Body of pancreas (tissue), 4 donors: ENCODE measurements around the gene DGKG. TPM values are rescaled to one million over a fixed set of nuclear protein-coding genes. Genes with fewer than 3 reads are reported as not detected.

Source experiments
- ATAC-seq: fragments of 150-250 bp; one replicate; pipeline ENCODE4 v1.9.1; 2016
- DNase-seq, 4 donors: peaks; one replicate each; pipeline ENCODE4 v3.0.0-alpha.2; 2019
- H3K27ac ChIP-seq, 4 donors: fragments of 200-600 bp; sonication (generic); 1 replicate in 3 of 4; 2 replicates in 1 of 4; pipeline versions ENCODE4 v1.5.1 to v1.6.1; 2016 to 2019; ENCODE audit warnings: mild to moderate bottlenecking in 1 of 4, mixed read lengths in 1 of 4, moderate library complexity in 1 of 4
- H3K27me3 ChIP-seq, 2 donors: fragments of 200-600 bp; sonication (generic); one replicate each; pipeline ENCODE4 v1.6.0; 2016; ENCODE audit warnings: mild to moderate bottlenecking in 1 of 2
- H3K36me3 ChIP-seq, 2 donors: fragments of 200-600 bp; sonication (generic); replicated peaks in 1 of 2; 2 replicates each; pipeline ENCODE4 v1.5.1; 2016; ENCODE audit warnings: low read depth in 2 of 2; ENCODE audit not compliant: insufficient read depth in 1 of 2
- H3K4me1 ChIP-seq: fragments of 200-600 bp; sonication (generic); one replicate; pipeline ENCODE4 v1.6.0; 2016
- H3K4me3 ChIP-seq, 2 donors: fragments of 200-600 bp; sonication (generic); 1 replicate in 1 of 2; 2 replicates in 1 of 2; pipeline ENCODE4 v1.5.1; 2016 to 2019
- H3K9me3 ChIP-seq, 3 donors: fragments of 200-600 bp; sonication (generic); 1 replicate in 2 of 3; 2 replicates in 1 of 3; pipeline ENCODE4 v1.5.1; 2016
- POLR2A ChIP-seq, 3 donors: fragments of 450-650 bp; IDR thresholded peaks; one replicate each; pipeline ENCODE4 v1.6.1; 2016; ENCODE audit warnings: antibody characterized with exemption in 3 of 3, mild to moderate bottlenecking in 2 of 3
- WGBS, 2 donors: methylation state at CpG; one replicate each; pipeline ENCODE4 v1.1.5; 2017; 5-methylcytosine and 5-hydroxymethylcytosine counted together
- intact Hi-C: fragments of 100-400 bp; cut with DNase I; formaldehyde crosslinking; loops from one replicate; pipeline ENCODE4 v1.15.1; 2023
- total RNA-seq, 2 donors: library from RNA; depleted of rRNA; stranded (reverse); fragments of >200 nt; gene quantifications; one replicate each; pipeline ENCODE4 v1.1.0, GENCODE V29; 2016
- TF ChIP-seq, protein P1 (sequence below), 7 experiments: fragments of 450-650 bp in 4 of 7; fragments of 200-600 bp in 3 of 7; sonication (generic) in 3 of 7; IDR thresholded peaks; one replicate each; pipeline ENCODE4 v1.5.1; 2016 to 2019; ENCODE audit warnings: antibody characterized with exemption in 7 of 7

Gene DGKG
- total RNA-seq, 2 donors from 2014 or later = 0.78 to 16.2 TPM

DNA sequence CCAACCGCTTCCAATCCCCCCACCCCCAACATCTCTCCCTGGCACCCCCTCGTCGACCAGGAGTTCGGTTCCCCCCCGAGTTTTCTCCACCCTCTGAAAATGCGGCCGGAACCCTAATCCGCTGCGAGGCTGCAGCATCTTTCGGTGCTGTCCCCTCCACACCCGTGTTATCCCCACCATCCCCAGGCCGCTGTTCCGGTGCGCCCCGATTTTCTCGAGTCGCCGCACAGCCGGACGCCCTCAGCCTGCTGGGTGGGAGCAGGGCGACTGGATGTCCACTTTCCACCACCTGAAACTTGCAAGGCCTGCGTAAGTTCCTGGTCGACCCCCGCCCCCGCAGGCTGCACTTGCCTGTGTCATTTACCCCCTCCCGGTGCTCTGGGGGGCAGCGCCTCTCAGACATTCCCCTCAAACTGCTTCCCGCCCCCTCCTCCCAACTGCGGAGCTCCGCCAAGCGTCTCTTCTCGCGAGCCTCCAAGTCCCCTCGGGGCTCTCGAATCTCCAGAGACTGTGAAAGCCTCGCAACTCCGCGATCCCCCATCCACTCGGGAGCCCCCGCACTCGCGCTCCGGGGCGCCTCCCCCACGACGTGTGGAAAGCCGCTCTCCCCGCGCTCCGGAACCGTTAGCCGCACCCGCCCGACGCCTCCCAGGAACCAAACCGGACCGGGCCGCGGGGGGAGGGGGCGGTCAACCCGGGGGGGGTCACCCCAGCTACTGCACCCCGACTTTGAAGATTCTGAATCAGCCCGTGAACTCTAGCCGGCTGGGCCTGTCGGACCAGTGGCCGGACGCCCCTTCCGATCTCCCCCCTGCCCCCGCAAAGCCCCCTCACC lies 253.7 kb downstream of the DGKG start:
- intact Hi-C loops = no loop called here
- TF ChIP-seq, protein P1, sequence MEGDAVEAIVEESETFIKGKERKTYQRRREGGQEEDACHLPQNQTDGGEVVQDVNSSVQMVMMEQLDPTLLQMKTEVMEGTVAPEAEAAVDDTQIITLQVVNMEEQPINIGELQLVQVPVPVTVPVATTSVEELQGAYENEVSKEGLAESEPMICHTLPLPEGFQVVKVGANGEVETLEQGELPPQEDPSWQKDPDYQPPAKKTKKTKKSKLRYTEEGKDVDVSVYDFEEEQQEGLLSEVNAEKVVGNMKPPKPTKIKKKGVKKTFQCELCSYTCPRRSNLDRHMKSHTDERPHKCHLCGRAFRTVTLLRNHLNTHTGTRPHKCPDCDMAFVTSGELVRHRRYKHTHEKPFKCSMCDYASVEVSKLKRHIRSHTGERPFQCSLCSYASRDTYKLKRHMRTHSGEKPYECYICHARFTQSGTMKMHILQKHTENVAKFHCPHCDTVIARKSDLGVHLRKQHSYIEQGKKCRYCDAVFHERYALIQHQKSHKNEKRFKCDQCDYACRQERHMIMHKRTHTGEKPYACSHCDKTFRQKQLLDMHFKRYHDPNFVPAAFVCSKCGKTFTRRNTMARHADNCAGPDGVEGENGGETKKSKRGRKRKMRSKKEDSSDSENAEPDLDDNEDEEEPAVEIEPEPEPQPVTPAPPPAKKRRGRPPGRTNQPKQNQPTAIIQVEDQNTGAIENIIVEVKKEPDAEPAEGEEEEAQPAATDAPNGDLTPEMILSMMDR (IDR thresholded peaks at IDR 0.05) = no peak
- no peak for TF ChIP-seq POLR2A (IDR thresholded peaks at IDR 0.05)
- ATAC-seq (no peak), DNase-seq (peak in 3 of 4 donors; percentile 33 to 52 (median 46))
- 0 to 1% methylated on average over 30 to 61 of the region's 69 CpGs for WGBS, 2 donors
- Histone ChIP-seq H3K27ac (peak overlapping the region; percentile 82 to 95 (median 90)), H3K4me1 (peaks cover 39% of the 10 kb centered on the region), H3K9me3 (no peaks in the 10 kb centered on the region), H3K27me3 (no peaks in the 10 kb centered on the region), H3K36me3 (no peaks in the 10 kb centered on the region), H3K4me3 (peak overlapping the region; percentile 65 to 77)

DNA sequence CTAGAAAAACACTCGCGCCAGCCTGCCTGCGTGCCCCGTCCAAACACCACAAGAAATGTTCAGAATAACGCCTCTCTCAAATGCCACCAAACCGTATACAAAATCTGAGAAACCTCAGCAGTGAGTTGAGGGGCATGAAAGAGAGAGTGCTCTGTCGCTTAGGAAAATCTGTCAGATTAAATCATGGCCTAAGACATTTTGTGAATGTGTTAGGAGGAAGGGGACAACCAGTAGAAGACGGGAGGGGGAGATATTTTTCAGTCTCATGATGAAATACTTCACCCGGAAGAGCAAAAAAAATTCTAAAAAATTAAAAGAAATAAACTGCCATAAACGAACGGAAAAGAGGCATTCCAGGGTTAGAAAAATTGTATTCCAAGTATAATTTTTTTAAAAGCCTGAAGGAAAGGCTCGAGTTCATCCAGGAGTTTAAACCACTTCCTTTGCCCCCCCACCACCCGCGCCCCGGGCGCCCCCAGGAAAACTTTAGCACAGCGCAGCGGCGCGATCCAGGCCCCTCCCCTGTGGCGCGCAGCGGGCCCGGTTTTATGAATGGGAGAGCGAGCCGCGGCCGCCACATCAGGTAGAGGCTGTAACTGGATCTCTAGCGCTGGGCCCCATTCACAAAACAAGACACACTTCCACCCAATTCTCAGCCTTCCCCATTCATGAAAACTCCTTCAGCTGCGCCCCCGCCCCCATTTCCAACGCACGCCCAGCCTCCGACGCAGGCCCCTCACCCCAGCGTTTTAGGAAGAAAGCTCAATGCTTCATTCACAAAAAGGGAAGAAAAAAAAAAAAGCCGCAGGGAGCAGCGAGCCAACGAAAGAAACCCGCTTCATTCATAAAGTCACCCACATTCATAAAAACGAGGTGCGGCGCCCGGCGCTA lies 254.6 kb downstream of the DGKG start:
- Histone ChIP-seq H3K9me3 (no peaks in the 10 kb centered on the region), H3K27me3 (no peaks in the 10 kb centered on the region), H3K4me3 (peak overlapping the region; percentile 65 to 77), H3K36me3 (no peaks in the 10 kb centered on the region), H3K4me1 (peaks cover 47% of the 10 kb centered on the region), H3K27ac (peak overlapping the region; percentile 82 to 95 (median 90))
- WGBS, 2 donors = 2 to 7% methylated on average over 44 to 45 of the region's 45 CpGs
- peak; percentile 12 to 44 (median 40) for TF ChIP-seq POLR2A (IDR thresholded peaks at IDR 0.05)
- TF ChIP-seq, protein P1 (IDR thresholded peaks at IDR 0.05) = no peak
- intact Hi-C loops = no loop called here
- no peak for ATAC-seq
- DNase-seq = peak; percentile 68 to 80 (median 74)

DNA sequence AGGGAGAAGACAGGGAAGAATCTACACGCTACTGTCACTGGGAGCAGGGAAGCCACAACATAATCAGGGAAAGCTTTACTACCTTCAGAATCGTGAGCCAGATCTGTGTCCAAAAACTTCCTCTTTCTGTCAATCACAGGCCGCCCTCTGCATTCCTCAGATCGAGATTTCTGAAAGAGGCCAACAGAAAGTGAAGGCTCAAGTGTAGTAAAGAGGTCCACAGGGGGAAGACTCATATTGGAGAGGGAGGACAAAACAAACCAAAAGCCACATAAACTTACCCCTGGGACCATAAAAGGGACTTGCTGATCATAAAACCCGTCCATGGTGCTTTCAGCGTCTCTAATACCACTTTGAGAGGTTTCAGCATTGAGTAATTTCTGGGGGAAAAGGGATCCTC lies 256.5 kb downstream of the DGKG start:
- intact Hi-C loops = no loop called here
- no peaks in the 10 kb centered on the region for H3K27me3 ChIP-seq
- H3K4me1 ChIP-seq = peaks cover 40% of the 10 kb centered on the region
- ATAC-seq (no peak), DNase-seq (no peak)
- H3K9me3 ChIP-seq = no peaks in the 10 kb centered on the region
- TF ChIP-seq, protein P1 (IDR thresholded peaks at IDR 0.05) = no peak
- TF ChIP-seq POLR2A (IDR thresholded peaks at IDR 0.05) = no peak
- H3K27ac ChIP-seq = peak overlapping the region in 1 of 4 donors; percentile 14
- H3K36me3 ChIP-seq = no peaks in the 10 kb centered on the region
- H3K4me3 ChIP-seq = no peak overlapping the region
- WGBS, 2 donors = 55 to 58% methylated on average over 6 of the region's 6 CpGs

DNA sequence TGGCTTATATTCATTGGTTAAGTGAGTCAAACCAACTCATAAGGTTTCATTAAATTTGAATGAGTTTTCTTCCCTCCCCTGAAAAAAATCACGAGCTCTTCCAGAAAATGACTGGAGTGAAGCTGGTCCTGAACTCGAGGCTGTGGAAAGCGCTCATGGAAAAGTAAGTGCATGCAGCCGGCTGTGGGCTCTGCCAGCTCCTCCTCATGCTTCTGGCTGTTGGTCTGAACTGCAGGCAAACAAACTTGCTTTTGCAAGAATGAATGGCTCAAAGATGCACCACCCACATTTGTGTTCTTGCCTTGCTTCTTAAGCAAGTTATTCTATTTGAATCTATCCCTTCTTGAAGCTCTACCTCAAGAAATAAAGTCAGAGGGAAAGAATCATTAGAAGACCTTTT lies 259.3 kb downstream of the DGKG start:
- no peaks in the 10 kb centered on the region for H3K27me3 ChIP-seq
- H3K27ac ChIP-seq = peak overlapping the region in 1 of 4 donors; percentile 42
- no peak for ATAC-seq
- no peak for DNase-seq
- no peak overlapping the region for H3K4me3 ChIP-seq
- H3K4me1 ChIP-seq = peaks cover 47% of the 10 kb centered on the region
- no peaks in the 10 kb centered on the region for H3K9me3 ChIP-seq
- 60 to 69% methylated on average over 4 of the region's 4 CpGs for WGBS, 2 donors
- no peaks in the 10 kb centered on the region for H3K36me3 ChIP-seq
- intact Hi-C loops = no loop called here
- no peak for TF ChIP-seq POLR2A (IDR thresholded peaks at IDR 0.05)
- TF ChIP-seq, protein P1 (IDR thresholded peaks at IDR 0.05) = no peak
